GM19372 (cell line): ENCODE results near the gene HRK.
"Not testable (repeated sequence)": the region's sequence is repeated elsewhere in the genome, so short reads cannot be mapped to it uniquely, and the experiment has no call there.

Experiments
- ATAC-seq: cut with Tn5 transposase; IDR thresholded peaks from one replicate; pipeline ENCODE4 v1.9.1; 2021; ENCODE audit warnings: mild to moderate bottlenecking, low read depth, moderate library complexity; ENCODE audit not compliant: unreplicated experiment

The HRK gene

GRCh38 chr12:116827432-116827831, 53.8 kb downstream of the HRK start:
- no peak for ATAC-seq

GRCh38 chr12:116821291-116821690, 60.0 kb downstream of the HRK start:
- no peak for ATAC-seq

- no peak for ATAC-seq
Measured at GRCh38 chr12:116820064-116820656, 61.1 kb downstream of the HRK start.

GRCh38 chr12:116818948-116819832, 62.1 kb downstream of the HRK start:
- ATAC-seq = peak; percentile 86

GRCh38 chr12:116818341-116818856, 62.8 kb downstream of the HRK start:
- ATAC-seq = no peak

- not testable (repeated sequence) for ATAC-seq
Measured at GRCh38 chr12:116814766-116815165, 66.5 kb downstream of the HRK start.

GRCh38 chr12:116813271-116814041, 67.8 kb downstream of the HRK start:
- ATAC-seq = no peak

GRCh38 chr12:116812238-116812637, 69.0 kb downstream of the HRK start:
- ATAC-seq = no peak

- no peak for ATAC-seq
Measured at GRCh38 chr12:116808113-116809105, 72.8 kb downstream of the HRK start.

- no peak for ATAC-seq
Measured at GRCh38 chr12:116807546-116807945, 73.7 kb downstream of the HRK start.

- ATAC-seq = no peak
Measured at GRCh38 chr12:116806845-116807440, 74.3 kb downstream of the HRK start.
